Subcutaneous abdominal adipose tissue (tissue), 5 donors: ENCODE data around the gene PRLH.

Experiments used
- H3K27ac ChIP-seq: one replicate; pipeline ENCODE4 v1.7.0; 2013; ENCODE audit warnings: low read depth, mild to moderate bottlenecking, inconsistent platforms, low read length, moderate library complexity
- H3K27me3 ChIP-seq, 5 donors: one replicate each; pipeline ENCODE4 v1.7.0; 2013; ENCODE audit warnings: low read length in 5 of 5, inconsistent platforms in 1 of 5; ENCODE audit not compliant: control insufficient read depth in 5 of 5, insufficient read depth in 4 of 5
- H3K36me3 ChIP-seq, 5 donors: one replicate each; pipeline ENCODE4 v1.7.0; 2013; ENCODE audit warnings: low read length in 5 of 5; ENCODE audit not compliant: control insufficient read depth in 5 of 5, insufficient read depth in 5 of 5
- H3K4me1 ChIP-seq, 5 donors: one replicate each; pipeline ENCODE4 v1.7.0; 2013; ENCODE audit warnings: low read length in 5 of 5, mild to moderate bottlenecking in 3 of 5, moderate library complexity in 1 of 5; ENCODE audit not compliant: control insufficient read depth in 5 of 5, insufficient read depth in 5 of 5
- H3K4me3 ChIP-seq, 5 donors: one replicate each; pipeline ENCODE4 v1.7.0; 2013; ENCODE audit warnings: low read length in 5 of 5, low read depth in 1 of 5
- H3K9ac ChIP-seq, 5 donors: one replicate each; pipeline ENCODE4 v1.7.0; 2013; ENCODE audit warnings: low read length in 5 of 5, mild to moderate bottlenecking in 4 of 5, moderate library complexity in 3 of 5
- H3K9me3 ChIP-seq, 5 donors: one replicate each; pipeline ENCODE4 v1.7.0; 2013; ENCODE audit warnings: low read length in 5 of 5; ENCODE audit not compliant: control insufficient read depth in 5 of 5
- donor health status: healthy.
- donor health status: healthy.
- donor health status: healthy.
- donor health status: healthy.
- donor health status: healthy.

Gene PRLH

DNA sequence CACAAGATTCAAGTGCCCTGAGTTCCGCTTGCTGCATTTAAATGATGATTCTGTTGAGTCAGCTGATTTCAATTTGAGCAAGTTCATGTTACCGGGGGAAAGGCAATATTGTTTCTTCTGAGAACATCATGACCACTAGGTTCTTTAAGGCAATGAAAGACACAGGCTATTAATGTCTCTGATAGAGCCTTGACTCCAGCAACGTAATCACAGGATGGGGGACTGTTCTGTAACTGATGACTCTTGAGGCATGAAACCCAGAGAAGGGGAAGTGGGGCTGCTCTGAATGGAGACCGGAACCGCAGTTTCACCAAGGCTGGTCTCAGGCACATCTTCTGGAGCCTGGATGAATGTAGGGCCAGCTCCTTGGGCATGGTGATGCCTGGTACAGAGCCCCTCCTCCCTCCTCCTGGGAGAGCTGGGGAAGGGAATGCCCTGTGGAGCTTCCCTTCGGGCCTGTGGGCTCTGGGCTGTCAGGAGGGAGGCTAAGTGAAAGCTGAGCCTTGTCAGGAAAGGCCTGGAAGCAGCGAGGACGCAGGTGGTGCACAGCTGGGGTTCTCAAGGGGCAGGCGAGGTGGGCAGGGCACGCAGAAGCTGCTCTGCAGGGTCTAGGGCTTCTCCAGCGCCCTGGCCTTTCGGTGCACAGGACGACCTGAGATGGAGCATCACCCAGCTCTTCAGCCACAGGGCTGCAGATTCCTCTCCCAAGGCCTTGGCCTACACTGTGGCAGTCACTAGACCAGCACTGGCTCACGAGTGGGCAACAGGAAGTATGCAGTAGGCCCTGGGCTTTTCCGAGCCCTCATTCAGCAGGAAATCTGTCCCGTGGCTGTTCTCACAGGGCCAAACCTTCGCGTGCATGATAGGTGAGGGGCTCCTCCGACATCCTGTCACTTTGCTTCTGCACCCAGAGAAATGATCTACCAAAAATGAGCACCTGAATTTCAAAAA, 36.6 kb upstream of the PRLH start:
- peaks cover 0 to 8% (median 7%) of the 10 kb centered on the region in 5 donors for H3K4me1 ChIP-seq
- no peak overlapping the region for H3K9ac ChIP-seq
- H3K4me3 ChIP-seq = no peak overlapping the region
- no peaks in the 10 kb centered on the region for H3K36me3 ChIP-seq
- H3K27ac ChIP-seq = no peak overlapping the region
- no peaks in the 10 kb centered on the region for H3K9me3 ChIP-seq
- H3K27me3 ChIP-seq = no peaks in the 10 kb centered on the region

DNA sequence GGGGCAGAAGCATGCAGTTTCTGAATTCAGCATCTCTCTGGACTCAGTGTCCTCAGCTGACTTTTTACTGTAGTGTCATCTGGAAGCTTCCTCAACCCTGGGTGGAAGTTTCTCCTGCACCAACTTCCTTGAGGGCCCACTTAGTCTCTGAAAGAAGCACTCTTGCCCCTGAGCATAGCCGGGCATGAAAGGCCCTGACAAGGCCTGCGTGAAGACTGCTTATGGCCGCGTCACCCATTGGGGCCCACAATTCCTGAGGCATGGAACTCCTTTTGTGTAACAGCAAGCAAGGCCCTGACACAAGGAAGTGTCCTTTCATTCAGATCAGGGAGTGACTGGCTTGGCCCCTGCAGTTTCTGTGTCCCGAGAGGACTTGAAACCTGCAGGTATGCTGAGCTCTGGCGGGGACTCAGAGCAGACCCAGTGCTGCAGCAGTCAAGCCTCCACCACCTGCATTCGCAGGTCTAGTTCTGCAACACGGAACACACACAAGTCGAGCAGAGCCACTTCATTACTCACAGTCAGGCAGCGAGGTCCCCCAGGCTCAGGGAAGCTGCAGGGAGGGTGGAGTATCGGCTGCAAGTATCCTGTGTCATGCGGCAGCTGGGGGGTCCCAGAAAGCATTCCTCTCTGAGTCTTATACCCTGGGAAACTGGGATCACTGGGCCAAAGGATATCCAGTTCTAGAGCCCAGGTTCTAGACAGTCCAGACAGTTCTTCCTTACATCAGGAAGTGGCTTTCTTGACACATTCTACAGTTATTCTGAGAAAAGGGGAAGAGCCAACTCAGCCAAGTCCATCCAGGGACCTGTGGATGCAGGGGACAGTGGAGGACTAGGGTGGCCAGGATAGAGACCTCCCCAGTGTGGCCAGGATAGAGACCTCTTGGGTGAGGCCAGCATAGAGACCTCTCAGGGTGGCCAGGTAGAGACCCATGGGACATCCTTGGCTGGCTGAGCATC, 35.6 kb upstream of the PRLH start:
- Histone ChIP-seq H3K4me1 (peaks cover 0 to 8% (median 7%) of the 10 kb centered on the region in 5 donors), H3K4me3 (no peak overlapping the region), H3K27me3 (no peaks in the 10 kb centered on the region), H3K36me3 (no peaks in the 10 kb centered on the region), H3K9ac (no peak overlapping the region), H3K27ac (no peak overlapping the region), H3K9me3 (no peaks in the 10 kb centered on the region)

DNA sequence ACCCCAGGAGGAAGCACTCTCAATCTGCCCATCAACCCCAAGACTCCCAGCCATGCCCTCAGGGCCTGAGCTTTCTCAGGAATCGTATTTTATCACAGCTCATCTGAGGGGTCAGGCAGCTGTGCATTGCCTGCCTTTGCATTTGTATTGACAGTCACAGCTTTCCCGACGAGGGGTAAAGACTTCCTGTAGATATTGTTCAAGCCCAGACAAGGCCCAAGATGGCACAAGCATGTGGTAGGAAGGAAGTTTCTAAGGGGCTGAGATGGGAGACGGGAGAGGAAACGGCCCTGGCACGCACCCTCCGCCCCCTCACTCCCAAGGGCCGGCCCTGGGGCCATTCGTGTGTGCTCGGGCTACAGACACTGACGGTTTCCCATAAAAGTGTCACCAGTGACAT, 34.2 kb upstream of the PRLH start:
- Histone ChIP-seq H3K4me3 (no peak overlapping the region), H3K27ac (no peak overlapping the region), H3K9me3 (no peaks in the 10 kb centered on the region), H3K27me3 (no peaks in the 10 kb centered on the region), H3K36me3 (no peaks in the 10 kb centered on the region), H3K4me1 (no peaks in the 10 kb centered on the region), H3K9ac (no peak overlapping the region)

- Histone ChIP-seq H3K27ac (no peak overlapping the region), H3K4me3 (no peak overlapping the region), H3K27me3 (no peaks in the 10 kb centered on the region), H3K36me3 (no peaks in the 10 kb centered on the region), H3K9ac (no peak overlapping the region), H3K4me1 (no peaks in the 10 kb centered on the region), H3K9me3 (no peaks in the 10 kb centered on the region)
Observed at GRCh38 chr2:237533668-237534161, 32.7 kb upstream of the PRLH start.

DNA sequence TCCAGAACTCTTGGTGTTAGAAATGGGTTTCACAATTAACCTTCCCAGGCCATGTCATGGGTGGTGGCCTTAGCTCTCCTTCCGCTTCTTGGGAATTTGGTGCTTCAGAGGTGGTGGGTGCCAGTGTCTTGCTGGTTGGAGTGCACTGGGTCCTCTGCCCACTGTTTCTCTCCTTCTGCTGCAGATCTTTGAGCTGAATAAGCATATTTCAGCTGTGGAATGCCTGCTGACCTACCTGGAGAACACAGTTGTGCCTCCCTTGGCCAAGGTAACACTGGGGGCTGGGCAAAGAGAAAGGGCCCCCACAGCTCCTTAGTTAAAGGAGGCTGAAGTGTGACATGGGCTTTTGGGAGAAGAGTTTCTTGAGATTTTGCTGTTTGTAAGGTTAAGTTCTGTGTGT, 32.0 kb upstream of the PRLH start:
- no peaks in the 10 kb centered on the region for H3K36me3 ChIP-seq
- no peaks in the 10 kb centered on the region for H3K4me1 ChIP-seq
- no peak overlapping the region for H3K9ac ChIP-seq
- H3K4me3 ChIP-seq = no peak overlapping the region
- no peaks in the 10 kb centered on the region for H3K27me3 ChIP-seq
- H3K27ac ChIP-seq = no peak overlapping the region
- no peaks in the 10 kb centered on the region for H3K9me3 ChIP-seq

- Histone ChIP-seq H3K27ac (no peak overlapping the region), H3K9ac (no peak overlapping the region), H3K9me3 (no peaks in the 10 kb centered on the region), H3K4me1 (peaks cover under 1 to 9% (median 6%) of the 10 kb centered on the region in 5 donors), H3K36me3 (no peaks in the 10 kb centered on the region), H3K4me3 (no peak overlapping the region), H3K27me3 (peaks cover 0 to 5% (median 0%) of the 10 kb centered on the region in 5 donors)
Observed at GRCh38 chr2:237535385-237536082, 30.8 kb upstream of the PRLH start.

DNA sequence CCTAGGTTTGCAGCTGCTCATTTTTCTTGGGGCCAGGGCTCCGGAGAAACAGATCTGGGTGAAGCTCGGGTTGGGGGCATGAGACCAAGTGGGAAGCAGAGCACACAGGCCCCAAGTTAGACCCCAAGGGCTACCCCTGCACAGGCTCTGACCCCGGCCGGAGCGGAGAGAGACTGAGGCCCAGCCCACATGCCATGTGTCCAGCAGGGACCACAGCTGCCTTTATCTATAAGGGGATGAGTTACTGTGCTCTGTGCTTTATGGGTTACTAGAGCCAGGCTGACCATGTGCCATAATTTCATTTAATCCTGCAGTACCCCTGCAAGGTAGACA, 30.3 kb upstream of the PRLH start:
- Histone ChIP-seq H3K27me3 (peaks cover 0 to 5% (median 0%) of the 10 kb centered on the region in 5 donors), H3K9ac (no peak overlapping the region), H3K4me1 (peaks cover 2 to 14% (median 11%) of the 10 kb centered on the region in 5 donors), H3K27ac (no peak overlapping the region), H3K36me3 (no peaks in the 10 kb centered on the region), H3K4me3 (no peak overlapping the region), H3K9me3 (no peaks in the 10 kb centered on the region)

DNA sequence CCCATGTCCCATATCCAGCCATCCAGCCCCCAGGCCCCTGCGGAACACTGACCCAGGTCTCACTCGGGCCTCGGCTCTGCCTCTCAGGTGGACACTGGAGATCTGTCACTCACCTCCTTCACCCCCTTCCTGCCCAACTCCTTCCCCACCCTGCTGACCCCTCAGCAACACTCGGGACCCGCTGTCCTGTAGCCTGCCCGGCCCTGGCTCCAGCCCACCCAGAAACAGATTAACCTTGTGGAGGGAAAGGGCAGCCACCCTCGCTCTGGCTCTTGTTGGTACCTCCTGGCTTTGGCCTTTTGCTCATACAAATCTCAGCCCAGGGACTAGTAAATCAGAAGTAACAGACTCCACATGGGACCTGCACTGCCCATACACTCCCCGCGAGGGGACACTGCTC, 29.8 kb upstream of the PRLH start:
- Histone ChIP-seq H3K27ac (no peak overlapping the region), H3K9ac (no peak overlapping the region), H3K4me1 (peaks cover 2 to 17% (median 13%) of the 10 kb centered on the region in 5 donors), H3K9me3 (no peaks in the 10 kb centered on the region), H3K27me3 (peaks cover 0 to 5% (median 0%) of the 10 kb centered on the region in 5 donors), H3K4me3 (no peak overlapping the region), H3K36me3 (no peaks in the 10 kb centered on the region)

- Histone ChIP-seq H3K9ac (no peak overlapping the region), H3K4me1 (peaks cover 2 to 17% (median 13%) of the 10 kb centered on the region in 5 donors), H3K27me3 (peaks cover 0 to 5% (median 0%) of the 10 kb centered on the region in 5 donors), H3K36me3 (no peaks in the 10 kb centered on the region), H3K9me3 (peaks cover 0 to 9% (median 5%) of the 10 kb centered on the region in 5 donors), H3K27ac (no peak overlapping the region), H3K4me3 (no peak overlapping the region)
Observed at GRCh38 chr2:237538001-237538720, 28.2 kb upstream of the PRLH start.
